Peyer's patch (tissue), 4 donors: Measurements from ENCODE around the gene CCDC9B. TPM values are rescaled to one million over a fixed set of nuclear protein-coding genes. Genes with fewer than 3 reads are reported as not detected.

Source experiments
- DNase-seq, 3 donors: peaks; one replicate each; pipeline ENCODE4 v3.0.0-alpha.2; 2017 to 2019
- H3K27ac ChIP-seq, 4 donors: fragments of 200-600 bp; sonication (generic); one replicate each; pipeline ENCODE4 v1.5.1; 2016 to 2019
- H3K27me3 ChIP-seq, 2 donors: fragments of 200-600 bp; sonication (generic); one replicate each; pipeline ENCODE4 v1.5.1; 2019
- H3K36me3 ChIP-seq, 3 donors: fragments of 200-600 bp; sonication (generic); one replicate each; pipeline ENCODE4 v1.5.1; 2016 to 2019
- H3K4me1 ChIP-seq, 4 donors: fragments of 200-600 bp; sonication (generic); one replicate each; pipeline ENCODE4 v1.5.1; 2016 to 2019
- H3K4me3 ChIP-seq, 4 donors: fragments of 200-600 bp; sonication (generic); 1 replicate in 3 of 4; 2 replicates in 1 of 4; pipeline ENCODE4 v1.5.1; 2016 to 2019; ENCODE audit warnings: mild to moderate bottlenecking in 1 of 4
- H3K9me3 ChIP-seq, 4 donors: fragments of 200-600 bp; sonication (generic); one replicate each; pipeline ENCODE4 v1.5.1; 2016 to 2019; ENCODE audit warnings: mild to moderate bottlenecking in 1 of 4
- POLR2A ChIP-seq, 2 donors: fragments of 450-650 bp; IDR thresholded peaks; one replicate each; pipeline ENCODE4 v1.5.1; 2017; ENCODE audit warnings: antibody characterized with exemption in 2 of 2, mild to moderate bottlenecking in 2 of 2, moderate library complexity in 2 of 2
- total RNA-seq, 4 donors: library from RNA; depleted of rRNA; stranded (reverse); fragments of >200 nt; gene quantifications; one replicate each; pipeline ENCODE4 v1.1.0, GENCODE V29; 2016
- TF ChIP-seq, protein P1 (sequence below), 6 experiments: fragments of 450-650 bp in 4 of 6; fragments of 200-600 bp in 2 of 6; sonication (generic) in 1 of 6; IDR thresholded peaks; one replicate each; pipeline ENCODE4 v1.5.1; 2017 to 2019; ENCODE audit warnings: antibody characterized with exemption in 6 of 6, mild to moderate bottlenecking in 3 of 6, moderate library complexity in 1 of 6

Gene CCDC9B
- total RNA-seq, 4 donors from 2014 or later: 14.4 to 55.6 (median 37.7) TPM

GRCh38 chr15:40325700-40326099 is 15.0 kb downstream of the CCDC9B start:
- Histone ChIP-seq H3K27me3 (no peaks in the 10 kb centered on the region), H3K9me3 (no peaks in the 10 kb centered on the region), H3K4me3 (peak overlapping the region in 1 of 4 donors; percentile 93), H3K27ac (peak overlapping the region in 2 of 4 donors; percentile 14 to 76), H3K4me1 (peaks cover 0 to 29% (median 6%) of the 10 kb centered on the region in 4 donors), H3K36me3 (no peaks in the 10 kb centered on the region)
- DNase-seq: no peak
- no peak for TF ChIP-seq POLR2A (IDR thresholded peaks at IDR 0.05)
- TF ChIP-seq, protein P1, sequence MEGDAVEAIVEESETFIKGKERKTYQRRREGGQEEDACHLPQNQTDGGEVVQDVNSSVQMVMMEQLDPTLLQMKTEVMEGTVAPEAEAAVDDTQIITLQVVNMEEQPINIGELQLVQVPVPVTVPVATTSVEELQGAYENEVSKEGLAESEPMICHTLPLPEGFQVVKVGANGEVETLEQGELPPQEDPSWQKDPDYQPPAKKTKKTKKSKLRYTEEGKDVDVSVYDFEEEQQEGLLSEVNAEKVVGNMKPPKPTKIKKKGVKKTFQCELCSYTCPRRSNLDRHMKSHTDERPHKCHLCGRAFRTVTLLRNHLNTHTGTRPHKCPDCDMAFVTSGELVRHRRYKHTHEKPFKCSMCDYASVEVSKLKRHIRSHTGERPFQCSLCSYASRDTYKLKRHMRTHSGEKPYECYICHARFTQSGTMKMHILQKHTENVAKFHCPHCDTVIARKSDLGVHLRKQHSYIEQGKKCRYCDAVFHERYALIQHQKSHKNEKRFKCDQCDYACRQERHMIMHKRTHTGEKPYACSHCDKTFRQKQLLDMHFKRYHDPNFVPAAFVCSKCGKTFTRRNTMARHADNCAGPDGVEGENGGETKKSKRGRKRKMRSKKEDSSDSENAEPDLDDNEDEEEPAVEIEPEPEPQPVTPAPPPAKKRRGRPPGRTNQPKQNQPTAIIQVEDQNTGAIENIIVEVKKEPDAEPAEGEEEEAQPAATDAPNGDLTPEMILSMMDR (IDR thresholded peaks at IDR 0.05): no peak

GRCh38 chr15:40325188-40325587 is 15.6 kb downstream of the CCDC9B start:
- DNase-seq: no peak
- Histone ChIP-seq H3K27ac (peak overlapping the region in 1 of 4 donors; percentile 76), H3K27me3 (no peaks in the 10 kb centered on the region), H3K36me3 (no peaks in the 10 kb centered on the region), H3K4me1 (peaks cover 0 to 29% (median 6%) of the 10 kb centered on the region in 4 donors), H3K9me3 (no peaks in the 10 kb centered on the region), H3K4me3 (peak overlapping the region in 3 of 4 donors; percentile 79 to 93 (median 90))
- TF ChIP-seq, protein P1 (IDR thresholded peaks at IDR 0.05): no peak
- no peak for TF ChIP-seq POLR2A (IDR thresholded peaks at IDR 0.05)

- Histone ChIP-seq H3K27ac (peak overlapping the region; percentile 40 to 76 (median 74)), H3K27me3 (no peaks in the 10 kb centered on the region), H3K9me3 (no peaks in the 10 kb centered on the region), H3K4me3 (peak overlapping the region; percentile 74 to 93 (median 84)), H3K36me3 (no peaks in the 10 kb centered on the region), H3K4me1 (peaks cover 0 to 29% (median 6%) of the 10 kb centered on the region in 4 donors)
- TF ChIP-seq POLR2A (IDR thresholded peaks at IDR 0.05): no peak
- TF ChIP-seq, protein P1 (IDR thresholded peaks at IDR 0.05): no peak
- peak in 1 of 3 donors; percentile 31 for DNase-seq
Measured at GRCh38 chr15:40323953-40324937, 16.5 kb downstream of the CCDC9B start.

GRCh38 chr15:40323239-40323952 is 17.3 kb downstream of the CCDC9B start, which contains the start of gene INAFM2:
Gene INAFM2 (plus strand): TSS chr15:40323692. CDS start chr15:40324056, 364 bp downstream.
- peak within 1 kb of the TSS; percentile 49 to 76 (median 74) for H3K27ac ChIP-seq
- no peaks in the 10 kb centered on the region for H3K27me3 ChIP-seq
- peaks cover 0 to 29% (median 6%) of the 10 kb centered on the region in 4 donors for H3K4me1 ChIP-seq
- no peaks in the 10 kb centered on the region for H3K9me3 ChIP-seq
- peak; percentile 92 to 95 (median 92) for DNase-seq
- TF ChIP-seq, protein P1 (IDR thresholded peaks at IDR 0.05): peak; percentile 61 to 82 (median 75)
- TF ChIP-seq POLR2A (IDR thresholded peaks at IDR 0.05): peak in 1 of 2 donors; percentile 65
- H3K36me3 ChIP-seq: no peaks in the 10 kb centered on the region
- H3K4me3 ChIP-seq: peak within 1 kb of the TSS; percentile 74 to 93 (median 84)

GRCh38 chr15:40322531-40323238 is 18.1 kb downstream of the CCDC9B start:
- H3K4me1 ChIP-seq: peaks cover 0 to 29% (median 6%) of the 10 kb centered on the region in 4 donors
- H3K27me3 ChIP-seq: no peaks in the 10 kb centered on the region
- DNase-seq: no peak
- H3K27ac ChIP-seq: peak overlapping the region; percentile 49 to 76 (median 74)
- peak overlapping the region; percentile 29 to 93 (median 84) for H3K4me3 ChIP-seq
- H3K36me3 ChIP-seq: no peaks in the 10 kb centered on the region
- H3K9me3 ChIP-seq: no peaks in the 10 kb centered on the region
- TF ChIP-seq POLR2A (IDR thresholded peaks at IDR 0.05): no peak
- TF ChIP-seq, protein P1 (IDR thresholded peaks at IDR 0.05): no peak
